HAP-1 (cell line): Measurements from ENCODE around the gene KBTBD12.
"Not testable (repeated sequence)": the region's sequence is repeated elsewhere in the genome, so short reads cannot be mapped to it uniquely, and the experiment has no call there.

Experiments used
- DNase-seq, 2 experiments: peaks; one replicate each; pipeline ENCODE4 v3.0.0-alpha.2; 2016 to 2020; ENCODE audit warnings: low spot score in 2 of 2
- H3K27me3 ChIP-seq: fragments of 250-450 bp; sonication (Bioruptor Pico); 2 replicates; pipeline ENCODE4 v1.5.1; 2020; ENCODE audit warnings: low read depth, mild to moderate bottlenecking, moderate library complexity
- H3K36me3 ChIP-seq: fragments of 250-450 bp; sonication (Bioruptor Pico); replicated peaks from 2 replicates; pipeline ENCODE4 v1.5.1; 2020; ENCODE audit warnings: mild to moderate bottlenecking
- H3K4me1 ChIP-seq: fragments of 250-450 bp; sonication (Bioruptor Pico); 2 replicates; pipeline ENCODE4 v1.5.1; 2020; ENCODE audit warnings: mild to moderate bottlenecking
- H3K4me3 ChIP-seq: fragments of 250-450 bp; sonication (Bioruptor Pico); 2 replicates; pipeline ENCODE4 v1.5.1; 2020; ENCODE audit warnings: mild to moderate bottlenecking, moderate library complexity
- H3K9me3 ChIP-seq: fragments of 250-450 bp; sonication (Bioruptor Pico); 2 replicates; pipeline ENCODE4 v1.5.1; 2020; ENCODE audit warnings: mild to moderate bottlenecking, moderate library complexity
- in situ Hi-C: fragments of 300-500 bp; cut with MboI; formaldehyde crosslinking; loops from 3 replicates; pipeline ENCODE4 v1.14.3; 2020; ENCODE audit warnings: low sequenced_read_pairs, inconsistent platforms, mixed read lengths

Gene KBTBD12

DNA sequence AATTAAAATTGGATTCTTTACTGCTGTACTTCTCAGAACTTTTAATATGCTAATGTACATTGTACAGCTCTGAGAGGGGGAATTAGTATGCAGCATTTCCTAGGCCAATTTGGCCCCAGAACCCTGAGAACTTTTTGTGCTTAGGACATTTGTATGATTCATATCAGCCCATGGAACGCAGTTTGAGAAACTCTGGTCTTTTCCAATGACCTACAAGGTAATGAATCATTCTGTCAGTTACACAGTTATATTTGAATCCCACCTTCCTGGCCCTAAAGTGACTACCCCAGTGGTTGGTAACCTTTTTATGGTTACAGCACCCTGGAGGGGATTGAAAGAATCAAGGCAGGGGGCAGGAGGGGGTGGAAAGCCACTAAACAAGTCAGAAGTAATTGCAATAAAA is 25.6 kb upstream of the KBTBD12 start:
- Histone ChIP-seq H3K4me3 (no peak overlapping the region), H3K27me3 (no peaks in the 10 kb centered on the region), H3K9me3 (0 out of 2 replicates have a peak, but pooled peaks cover 4% of the 10 kb centered on the region), H3K4me1 (peaks cover 22% of the 10 kb centered on the region), H3K36me3 (no peaks in the 10 kb centered on the region)
- in situ Hi-C loops, result no loop called here
- DNase-seq, result peak; percentile 48 to 79

DNA sequence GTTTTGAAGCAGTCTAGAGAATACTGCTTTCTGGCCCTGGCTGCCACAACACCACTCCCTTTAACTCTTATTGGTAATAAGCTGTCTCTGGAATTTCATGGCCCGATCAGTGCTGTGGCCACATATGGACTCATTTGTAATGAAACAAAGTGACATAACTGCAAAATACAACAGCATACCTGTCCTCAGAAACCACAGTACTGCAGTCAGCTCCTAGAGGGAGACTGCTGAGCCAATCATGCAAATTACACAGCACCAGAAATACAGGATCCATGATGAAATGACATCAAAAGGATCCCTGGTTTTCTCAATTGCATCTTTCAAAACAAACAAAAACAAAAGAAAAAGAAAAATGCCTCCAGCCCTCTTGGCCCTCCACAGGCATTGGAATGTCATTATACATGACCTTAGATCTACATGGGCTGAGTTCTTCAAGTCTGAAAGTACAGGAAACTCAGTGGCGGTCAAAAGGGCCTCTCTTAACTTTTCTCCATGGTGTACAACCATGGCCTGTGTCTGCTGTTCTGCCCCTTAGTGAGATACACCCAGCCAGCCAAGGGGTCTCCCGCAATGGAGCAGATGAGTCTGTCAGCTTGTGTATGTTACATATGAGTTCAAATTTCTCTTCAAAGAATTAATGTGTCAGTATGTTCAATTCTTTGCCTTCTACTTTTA is 24.9 kb upstream of the KBTBD12 start:
- Histone ChIP-seq H3K4me1 (peaks cover 22% of the 10 kb centered on the region), H3K27me3 (no peaks in the 10 kb centered on the region), H3K9me3 (0 out of 2 replicates have a peak, but pooled peaks cover 4% of the 10 kb centered on the region), H3K36me3 (no peaks in the 10 kb centered on the region), H3K4me3 (no peak overlapping the region)
- in situ Hi-C loops, result no loop called here
- DNase-seq, result peak; percentile 17 to 26

DNA sequence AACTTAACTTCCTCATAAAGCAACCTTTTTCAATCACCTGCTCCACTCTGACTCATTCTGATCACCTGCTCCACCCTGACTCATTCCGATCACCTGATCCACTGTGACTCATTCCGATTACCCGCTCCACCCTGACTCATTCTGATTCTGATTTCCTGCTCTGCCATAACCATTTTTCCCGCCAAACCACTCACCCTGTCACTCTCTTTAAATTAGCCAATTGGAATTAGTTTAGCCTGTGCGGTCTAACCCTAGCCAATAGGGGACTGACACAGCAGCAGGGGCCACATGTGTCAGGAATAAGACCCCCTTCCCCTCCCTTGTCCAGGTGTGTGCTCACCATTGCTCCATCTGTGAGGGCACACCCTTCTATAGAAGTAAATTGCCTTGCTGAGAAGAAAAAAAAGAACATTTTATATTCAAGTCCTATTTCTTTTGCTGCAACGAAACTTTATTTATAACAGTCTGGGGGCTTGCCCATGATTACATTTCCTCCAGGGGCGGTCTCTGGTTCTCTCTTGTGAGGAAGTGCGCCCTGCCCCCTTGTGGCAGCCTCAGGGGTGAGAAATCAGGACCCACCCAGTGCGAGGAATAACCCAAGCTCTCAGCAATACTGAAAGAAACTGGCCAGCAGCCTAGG is 24.3 kb upstream of the KBTBD12 start:
- H3K9me3 ChIP-seq, H3K36me3 ChIP-seq, in situ Hi-C loops, H3K27me3 ChIP-seq, H3K4me3 ChIP-seq: not testable (repeated sequence)
- DNase-seq, result peak in 1 of 2 experiments; percentile 43
- H3K4me1 ChIP-seq, result peaks cover 22% of the 10 kb centered on the region

DNA sequence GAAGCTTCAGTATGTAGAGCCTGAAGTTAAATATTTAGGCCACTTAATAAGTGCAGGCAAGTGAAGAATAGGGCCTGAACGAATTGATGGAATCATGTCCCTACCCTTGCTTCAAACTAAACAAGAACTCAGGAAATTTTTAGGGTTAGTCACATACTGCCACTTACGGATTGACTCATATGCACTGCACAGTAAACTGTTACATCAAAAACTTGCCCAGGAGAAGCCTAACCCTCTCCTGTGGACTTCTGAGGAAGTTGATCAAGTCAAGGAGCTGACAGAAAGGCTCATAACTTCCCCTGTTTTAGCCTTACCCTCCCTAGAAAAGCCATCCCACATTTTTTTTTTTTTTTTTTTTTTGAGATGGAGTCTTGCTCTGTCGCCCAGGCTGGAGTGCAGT is 20.6 kb upstream of the KBTBD12 start:
- peaks cover 4% of the 10 kb centered on the region; the same call in 1 of the 2 replicates for H3K4me1 ChIP-seq
- no peak for DNase-seq
- H3K4me3 ChIP-seq, result no peak overlapping the region
- no peaks in the 10 kb centered on the region for H3K27me3 ChIP-seq
- H3K9me3 ChIP-seq, result 0 out of 2 replicates have a peak, but pooled peaks cover 4% of the 10 kb centered on the region
- in situ Hi-C loops, result no loop called here
- H3K36me3 ChIP-seq, result no peaks in the 10 kb centered on the region

DNA sequence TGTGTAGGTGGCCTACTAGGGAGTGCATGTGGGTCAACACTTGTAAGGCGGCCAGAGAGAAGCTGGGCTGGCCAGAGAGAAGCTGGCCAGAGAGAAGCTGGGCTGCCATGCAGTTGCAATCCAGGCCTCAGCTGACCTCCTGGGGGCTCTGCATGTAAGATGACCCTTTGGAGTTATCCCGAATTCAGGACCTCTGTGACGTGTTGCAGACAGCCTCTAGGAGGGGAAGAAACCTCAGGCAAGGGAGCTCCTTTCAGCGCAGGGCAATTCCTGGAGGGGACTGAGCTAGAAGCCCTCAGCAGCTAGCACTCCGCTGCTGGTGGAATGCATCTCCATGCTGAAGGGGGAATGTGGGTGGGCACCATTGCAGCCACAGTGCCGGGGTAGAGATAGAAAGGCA is 15.8 kb upstream of the KBTBD12 start:
- in situ Hi-C loops, result no loop called here
- no peaks in the 10 kb centered on the region for H3K36me3 ChIP-seq
- no peak overlapping the region for H3K4me3 ChIP-seq
- H3K4me1 ChIP-seq, result no peaks in the 10 kb centered on the region
- DNase-seq, result no peak
- no peaks in the 10 kb centered on the region for H3K9me3 ChIP-seq
- no peaks in the 10 kb centered on the region for H3K27me3 ChIP-seq

DNA sequence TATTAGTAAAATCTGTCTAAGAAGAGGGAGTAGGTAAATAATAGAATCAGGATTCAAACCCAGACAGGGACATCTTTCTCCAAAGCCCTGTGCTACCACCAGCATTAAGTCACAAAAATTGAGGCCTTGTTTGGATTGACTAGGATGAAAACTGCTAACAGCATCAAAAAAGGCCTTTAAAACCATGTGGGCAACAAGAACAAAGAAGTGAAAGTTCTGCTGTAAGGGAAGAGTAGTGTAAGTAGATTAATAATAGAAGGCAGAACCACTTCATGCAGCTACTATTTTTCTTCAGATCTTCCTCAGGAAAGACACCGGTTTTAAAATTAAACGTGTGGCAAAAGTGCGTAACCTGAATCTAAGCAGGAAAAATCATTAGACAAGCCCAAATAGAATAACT is 15.3 kb upstream of the KBTBD12 start:
- Histone ChIP-seq H3K27me3 (no peaks in the 10 kb centered on the region), H3K4me1 (no peaks in the 10 kb centered on the region), H3K36me3 (no peaks in the 10 kb centered on the region), H3K4me3 (no peak overlapping the region), H3K9me3 (no peaks in the 10 kb centered on the region)
- DNase-seq, result no peak
- in situ Hi-C loops, result no loop called here

DNA sequence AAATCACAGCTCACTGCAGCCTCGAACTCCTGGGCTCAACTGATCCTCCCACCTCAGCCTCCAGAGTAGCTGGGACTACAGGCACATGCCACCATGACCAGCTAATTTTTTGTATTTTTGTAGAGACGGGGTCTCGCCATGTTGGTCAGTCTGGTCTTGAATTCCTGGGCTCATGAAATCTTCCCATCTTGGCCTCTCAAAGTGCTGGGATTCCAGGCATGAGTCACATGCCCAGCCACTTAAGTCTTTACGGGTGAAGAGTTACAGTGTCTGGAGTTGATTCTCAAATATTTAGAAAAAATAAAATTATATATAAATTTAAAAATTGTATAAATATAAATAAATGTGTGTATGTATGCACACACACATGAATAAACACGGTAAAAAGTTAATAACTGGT is 14.5 kb upstream of the KBTBD12 start:
- Histone ChIP-seq H3K9me3 (no peaks in the 10 kb centered on the region), H3K36me3 (no peaks in the 10 kb centered on the region), H3K27me3 (no peaks in the 10 kb centered on the region), H3K4me3 (no peak overlapping the region), H3K4me1 (no peaks in the 10 kb centered on the region)
- no peak for DNase-seq
- in situ Hi-C loops, result no loop called here

DNA sequence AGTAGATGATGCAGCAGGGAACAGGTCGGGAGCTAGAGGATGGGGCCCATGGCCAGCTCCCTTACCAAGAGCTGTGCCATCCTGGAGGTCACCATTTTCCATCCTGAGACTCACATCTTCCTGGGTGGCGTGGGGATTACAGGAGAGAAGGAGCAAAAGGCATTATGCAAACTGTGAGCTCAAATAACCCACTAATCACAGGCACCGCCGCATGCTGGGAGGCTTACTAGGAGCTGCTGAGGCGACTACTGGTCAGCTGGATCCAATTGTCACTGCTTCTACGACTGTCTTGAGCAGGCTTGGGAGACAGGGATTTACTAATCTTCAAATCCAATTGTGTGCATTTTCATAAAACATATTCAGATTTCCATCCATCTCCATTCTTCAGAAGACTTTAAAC is 12.5 kb upstream of the KBTBD12 start:
- no peak for DNase-seq
- no peaks in the 10 kb centered on the region for H3K4me1 ChIP-seq
- no peaks in the 10 kb centered on the region for H3K9me3 ChIP-seq
- in situ Hi-C loops, result no loop called here
- peaks cover 4% of the 10 kb centered on the region; the same call in 1 of the 2 replicates for H3K27me3 ChIP-seq
- no peaks in the 10 kb centered on the region for H3K36me3 ChIP-seq
- no peak overlapping the region for H3K4me3 ChIP-seq

DNA sequence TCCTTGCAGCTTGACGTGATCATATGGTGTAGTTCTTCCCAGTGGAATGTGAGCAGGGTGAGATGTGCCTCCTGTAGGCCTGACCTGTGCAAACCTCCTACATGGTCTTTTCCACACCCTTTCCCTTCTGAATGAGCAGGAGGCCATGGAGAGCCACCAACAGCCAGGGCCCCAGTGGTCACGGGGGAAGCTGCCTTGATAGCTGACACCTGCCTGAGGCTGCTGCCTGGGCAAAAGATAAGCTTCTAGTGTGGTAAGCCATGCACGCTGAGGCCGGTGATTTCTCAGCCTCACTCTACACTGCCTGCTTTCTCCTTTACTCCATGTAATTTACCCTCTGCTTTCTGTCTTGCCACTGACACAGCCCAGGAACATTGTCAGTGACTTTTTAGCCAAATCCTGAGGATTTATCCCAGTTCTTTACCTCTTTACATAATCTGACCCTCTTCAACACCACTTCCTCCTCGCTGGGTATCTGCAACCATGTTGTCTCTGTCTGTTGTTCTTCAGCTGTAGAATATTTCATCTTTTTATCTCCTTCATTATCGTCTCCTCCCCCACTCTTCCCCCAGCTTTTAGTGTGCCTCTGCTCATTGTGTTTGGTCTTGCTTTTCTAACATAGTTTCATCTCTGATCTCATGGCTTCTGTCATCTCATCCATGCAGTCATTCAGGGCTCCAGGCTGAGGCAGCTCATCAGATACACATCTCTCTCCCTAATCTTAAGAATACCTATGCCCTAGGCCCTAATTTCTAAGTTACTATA is 11.2 kb upstream of the KBTBD12 start:
- in situ Hi-C loops, result no loop called here
- no peak overlapping the region for H3K4me3 ChIP-seq
- H3K4me1 ChIP-seq, result no peaks in the 10 kb centered on the region
- peaks cover 4% of the 10 kb centered on the region; the same call in 1 of the 2 replicates for H3K27me3 ChIP-seq
- DNase-seq, result no peak
- no peaks in the 10 kb centered on the region for H3K9me3 ChIP-seq
- H3K36me3 ChIP-seq, result no peaks in the 10 kb centered on the region

DNA sequence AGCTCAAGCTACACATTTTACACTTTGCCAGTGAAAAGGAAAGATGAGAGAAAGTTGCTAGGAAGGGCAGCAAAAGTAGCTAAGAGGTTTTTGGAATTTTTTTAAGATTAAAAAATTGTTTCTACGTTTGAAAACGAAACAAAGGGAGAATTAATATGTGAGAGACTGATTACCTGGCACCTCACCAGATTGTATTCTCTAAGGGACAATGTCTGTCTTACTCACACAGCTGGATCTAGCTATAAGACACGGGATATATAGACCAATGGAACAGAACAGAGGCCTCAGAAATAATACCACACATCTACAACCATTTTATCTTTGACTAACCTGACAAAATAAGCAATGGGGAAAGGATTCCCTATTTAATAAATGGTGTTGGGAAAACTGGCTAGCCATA is 9.5 kb upstream of the KBTBD12 start:
- in situ Hi-C loops, result no loop called here
- H3K4me3 ChIP-seq, result no peak overlapping the region
- peaks cover 4% of the 10 kb centered on the region; the same call in 1 of the 2 replicates for H3K27me3 ChIP-seq
- H3K4me1 ChIP-seq, result no peaks in the 10 kb centered on the region
- H3K36me3 ChIP-seq, result no peaks in the 10 kb centered on the region
- DNase-seq, result no peak
- no peaks in the 10 kb centered on the region for H3K9me3 ChIP-seq

DNA sequence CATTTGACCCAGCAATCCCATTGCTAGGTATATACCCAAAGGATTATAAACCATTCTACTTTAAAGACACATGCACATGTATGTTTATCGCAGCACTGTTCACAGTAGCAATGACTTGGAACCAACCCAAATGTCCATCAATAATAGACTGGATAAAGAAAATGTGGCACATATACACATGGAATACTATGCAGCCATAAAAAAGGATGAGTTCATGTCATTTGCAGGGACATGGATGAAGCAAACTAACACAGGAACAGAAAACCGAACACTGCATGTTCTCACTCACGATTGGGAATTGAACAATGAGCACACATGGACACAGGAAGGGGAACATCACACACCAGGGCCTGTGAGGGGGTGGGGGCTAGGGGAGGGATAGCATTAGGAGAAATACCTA is 8.4 kb upstream of the KBTBD12 start:
- H3K36me3 ChIP-seq, in situ Hi-C loops, H3K9me3 ChIP-seq, H3K4me3 ChIP-seq, H3K27me3 ChIP-seq, H3K4me1 ChIP-seq, DNase-seq: not testable (repeated sequence)

DNA sequence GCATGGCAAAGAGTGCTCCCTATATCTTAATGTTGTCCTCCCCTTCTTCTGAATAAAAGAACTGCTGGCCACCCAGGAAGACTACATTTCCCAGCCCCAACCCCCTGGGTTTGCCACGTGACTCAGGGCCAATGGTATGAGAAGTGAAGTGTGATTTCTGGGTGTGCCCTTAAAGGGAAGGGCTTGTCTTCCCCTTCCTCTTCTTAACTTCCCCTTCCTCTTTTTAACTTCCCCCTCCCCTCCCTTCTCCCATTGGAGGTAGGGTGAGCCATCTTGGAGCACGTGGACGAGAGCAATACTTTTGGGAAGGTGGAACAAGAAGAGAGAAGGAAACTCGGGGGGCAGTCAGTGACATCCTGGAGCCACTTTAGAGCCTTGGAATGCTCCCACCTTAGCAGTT is 6.8 kb upstream of the KBTBD12 start:
- Histone ChIP-seq H3K36me3 (no peaks in the 10 kb centered on the region), H3K4me3 (no peak overlapping the region), H3K4me1 (no peaks in the 10 kb centered on the region), H3K27me3 (peaks cover 4% of the 10 kb centered on the region; the same call in 1 of the 2 replicates), H3K9me3 (no peaks in the 10 kb centered on the region)
- in situ Hi-C loops, result no loop called here
- DNase-seq, result no peak

DNA sequence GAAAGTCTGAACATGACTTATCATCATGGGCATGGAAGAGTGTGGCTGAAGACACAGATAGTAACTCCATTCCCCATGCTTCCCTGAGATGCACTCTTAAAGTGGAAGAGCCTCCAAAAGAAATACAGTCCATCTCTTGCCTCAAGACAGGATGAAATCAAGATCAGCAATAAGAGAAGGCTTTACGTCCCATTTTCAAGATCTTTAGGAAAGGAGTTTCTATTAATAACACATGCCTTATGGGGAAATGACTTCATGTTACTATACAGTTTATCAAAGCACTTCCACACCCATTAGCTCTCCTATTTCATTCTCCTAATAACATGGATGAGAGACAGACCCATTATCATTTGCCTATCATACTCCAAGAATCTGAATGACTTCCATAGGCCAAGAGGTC is 6.1 kb upstream of the KBTBD12 start:
- no peak overlapping the region for H3K4me3 ChIP-seq
- H3K36me3 ChIP-seq, result no peaks in the 10 kb centered on the region
- in situ Hi-C loops, result no loop called here
- H3K4me1 ChIP-seq, result no peaks in the 10 kb centered on the region
- no peaks in the 10 kb centered on the region for H3K9me3 ChIP-seq
- no peak for DNase-seq
- H3K27me3 ChIP-seq, result peaks cover 4% of the 10 kb centered on the region; the same call in 1 of the 2 replicates

DNA sequence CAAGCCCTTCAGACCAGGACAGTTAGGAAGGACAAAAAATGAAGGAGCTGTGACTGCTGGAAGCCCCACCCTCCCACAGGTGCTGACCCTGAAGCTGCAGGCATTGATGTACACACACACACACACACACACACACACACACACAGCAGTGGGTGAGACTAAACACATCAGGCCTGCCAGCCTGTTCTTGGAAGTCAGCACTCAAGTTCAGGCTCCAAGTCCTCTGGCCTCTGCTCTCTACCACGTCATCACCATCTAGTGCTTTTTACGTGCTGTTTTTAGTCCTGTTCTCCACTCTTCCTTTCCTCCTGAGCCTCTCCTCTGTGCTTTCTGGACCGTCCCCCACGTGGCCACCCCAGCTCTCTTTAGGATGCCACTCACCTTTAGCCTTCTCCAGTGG is 5.4 kb upstream of the KBTBD12 start:
- in situ Hi-C loops, result no loop called here
- H3K9me3 ChIP-seq, result no peaks in the 10 kb centered on the region
- DNase-seq, result no peak
- peaks cover 4% of the 10 kb centered on the region; the same call in 1 of the 2 replicates for H3K27me3 ChIP-seq
- no peaks in the 10 kb centered on the region for H3K4me1 ChIP-seq
- H3K4me3 ChIP-seq, result no peak overlapping the region
- no peaks in the 10 kb centered on the region for H3K36me3 ChIP-seq
